Natural killer cell (primary cell): Measurements from ENCODE around the gene DMBX1. TPM values are rescaled to one million over a fixed set of nuclear protein-coding genes. Genes with fewer than 3 reads are reported as not detected.

ENCODE experiments used
- ATAC-seq, 3 donors: fragments of 150-1000 bp in 2 of 3; fragments of 200-7000 bp in 1 of 3; cut with Tn5 transposase; 1 replicate in 1 of 3; 2 replicates in 2 of 3; pipeline ENCODE4 v1.10.0; 2021; ENCODE audit warnings: mild to moderate bottlenecking in 2 of 3, moderate library complexity in 2 of 3
- DNase-seq, 2 donors: peaks; one replicate each; pipeline versions ENCODE4 v3.0.0 to v3.0.0-alpha.2; 2013 to 2021; ENCODE audit warnings: mixed read lengths in 1 of 2
- H3K27ac ChIP-seq: one replicate; pipeline ENCODE4 v1.5.1; 2013; ENCODE audit warnings: mild to moderate bottlenecking, low read length
- H3K27me3 ChIP-seq: one replicate; pipeline ENCODE4 v1.6.1; 2013; ENCODE audit warnings: low read length; ENCODE audit not compliant: control insufficient read depth, insufficient read depth
- H3K36me3 ChIP-seq: one replicate; pipeline ENCODE4 v1.6.1; 2013; ENCODE audit warnings: low read length; ENCODE audit not compliant: control insufficient read depth, insufficient read depth
- H3K4me1 ChIP-seq: one replicate; pipeline ENCODE4 v1.6.1; 2013; ENCODE audit warnings: low read length; ENCODE audit not compliant: control insufficient read depth, insufficient read depth
- H3K4me3 ChIP-seq: one replicate; pipeline ENCODE4 v1.5.1; 2013; ENCODE audit warnings: low read length
- H3K9me3 ChIP-seq: one replicate; pipeline ENCODE4 v1.6.1; 2013; ENCODE audit warnings: low read length; ENCODE audit not compliant: control insufficient read depth, insufficient read depth
- H3K27ac Mint-ChIP-seq, 2 donors: one replicate each; pipeline ENCODE4 v1.8.0; 2022; ENCODE audit warnings: mild to moderate bottlenecking in 2 of 2, mixed read lengths in 2 of 2, moderate library complexity in 1 of 2
- H3K27me3 Mint-ChIP-seq, 2 donors: one replicate each; pipeline ENCODE4 v1.8.0; 2022; ENCODE audit warnings: low read depth in 2 of 2, mixed read lengths in 2 of 2
- H3K36me3 Mint-ChIP-seq: one replicate; pipeline ENCODE4 v1.8.0; 2022; ENCODE audit warnings: mixed read lengths
- H3K4me1 Mint-ChIP-seq, 2 donors: one replicate each; pipeline ENCODE4 v1.8.0; 2022; ENCODE audit warnings: mixed read lengths in 2 of 2
- H3K4me3 Mint-ChIP-seq: one replicate; pipeline ENCODE4 v1.8.0; 2022; ENCODE audit warnings: mild to moderate bottlenecking, moderate library complexity, mixed read lengths
- H3K9me3 Mint-ChIP-seq, 2 donors: one replicate each; pipeline ENCODE4 v1.8.0; 2022; ENCODE audit warnings: mixed read lengths in 2 of 2
- WGBS: methylation state at CpG from one replicate; pipeline ENCODE4 v1.1.7; 2013; ENCODE audit warnings: missing lambda C conversion rate; ENCODE audit not compliant: insufficient coverage; 5-methylcytosine and 5-hydroxymethylcytosine counted together
- intact Hi-C: fragments of 100-400 bp; cut with micrococcal nuclease; formaldehyde crosslinking; loops from one replicate; pipeline ENCODE4 v1.14.2; 2022
- total RNA-seq, 4 donors: library from RNA; stranded (reverse); fragments of 120-200 nt in 1 of 4; gene quantifications; one replicate each; pipeline versions ENCODE4 v1.2.3 to v1.2.4, GENCODE V29; 2013 to 2022
- TF ChIP-seq, protein P1 (sequence below): fragments of 200-600 bp; IDR thresholded peaks from one replicate; pipeline ENCODE4 v1.8.0; 2022; ENCODE audit warnings: antibody characterized with exemption

Gene DMBX1
- total RNA-seq, 3 donors from 2014 or later (not counting 1 experiment from before 2014, with no cell fraction given), result not detected

DNA sequence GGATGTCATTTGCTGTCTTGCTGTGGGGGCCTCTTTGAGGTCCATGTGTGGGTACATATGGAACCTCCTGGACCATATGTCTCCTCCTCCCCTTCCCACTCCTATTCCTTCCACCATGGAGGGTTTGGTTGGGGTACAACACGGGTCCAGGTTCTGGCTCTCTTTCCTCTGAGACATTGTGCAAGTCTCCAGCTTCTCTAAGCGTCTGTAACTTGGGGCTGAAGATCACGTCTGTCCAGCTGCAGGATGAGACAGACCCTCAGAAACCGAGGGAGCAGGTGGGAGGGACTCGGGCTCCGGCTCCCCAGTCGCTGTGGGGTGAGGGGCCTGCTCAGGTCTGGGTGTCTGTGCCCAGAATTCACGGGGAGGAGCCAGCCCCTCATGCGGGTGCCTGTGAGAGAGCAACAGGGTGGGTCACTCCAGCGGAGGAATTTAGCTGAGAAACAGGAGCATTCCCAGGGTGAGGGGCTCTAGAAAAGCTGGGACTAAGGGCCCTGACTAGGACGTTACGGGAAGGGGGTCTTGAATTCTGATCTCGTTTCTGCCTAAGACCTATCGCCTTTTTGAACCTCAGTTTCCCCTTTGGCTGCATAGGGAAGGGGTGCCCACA lies 42.0 kb upstream of the DMBX1 start:
- Mint-ChIP-seq H3K4me1 (peaks cover 10 to 30% of the 10 kb centered on the region in 2 donors), H3K36me3 (no peaks in the 10 kb centered on the region), H3K27me3 (peaks cover 56 to 83% of the 10 kb centered on the region in 2 donors), H3K4me3 (no peak overlapping the region), H3K27ac (no peak overlapping the region), H3K9me3 (no peaks in the 10 kb centered on the region)
- peaks cover 13% of the 10 kb centered on the region for H3K27me3 ChIP-seq
- no peak overlapping the region for H3K27ac ChIP-seq
- H3K4me1 ChIP-seq, result peaks cover 10% of the 10 kb centered on the region
- no peaks in the 10 kb centered on the region for H3K9me3 ChIP-seq
- intact Hi-C loops, result loop anchor here (1.0 kb wide), 2 partner anchors 81 to 278 kb away; no protein-coding TSS in a partner anchor
- TF ChIP-seq, protein P1, sequence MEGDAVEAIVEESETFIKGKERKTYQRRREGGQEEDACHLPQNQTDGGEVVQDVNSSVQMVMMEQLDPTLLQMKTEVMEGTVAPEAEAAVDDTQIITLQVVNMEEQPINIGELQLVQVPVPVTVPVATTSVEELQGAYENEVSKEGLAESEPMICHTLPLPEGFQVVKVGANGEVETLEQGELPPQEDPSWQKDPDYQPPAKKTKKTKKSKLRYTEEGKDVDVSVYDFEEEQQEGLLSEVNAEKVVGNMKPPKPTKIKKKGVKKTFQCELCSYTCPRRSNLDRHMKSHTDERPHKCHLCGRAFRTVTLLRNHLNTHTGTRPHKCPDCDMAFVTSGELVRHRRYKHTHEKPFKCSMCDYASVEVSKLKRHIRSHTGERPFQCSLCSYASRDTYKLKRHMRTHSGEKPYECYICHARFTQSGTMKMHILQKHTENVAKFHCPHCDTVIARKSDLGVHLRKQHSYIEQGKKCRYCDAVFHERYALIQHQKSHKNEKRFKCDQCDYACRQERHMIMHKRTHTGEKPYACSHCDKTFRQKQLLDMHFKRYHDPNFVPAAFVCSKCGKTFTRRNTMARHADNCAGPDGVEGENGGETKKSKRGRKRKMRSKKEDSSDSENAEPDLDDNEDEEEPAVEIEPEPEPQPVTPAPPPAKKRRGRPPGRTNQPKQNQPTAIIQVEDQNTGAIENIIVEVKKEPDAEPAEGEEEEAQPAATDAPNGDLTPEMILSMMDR, result no peak
- no peaks in the 10 kb centered on the region for H3K36me3 ChIP-seq
- 18% methylated on average over 14 of the region's 14 CpGs for WGBS
- no peak overlapping the region for H3K4me3 ChIP-seq
- no peak for DNase-seq
- no peak for ATAC-seq

DNA sequence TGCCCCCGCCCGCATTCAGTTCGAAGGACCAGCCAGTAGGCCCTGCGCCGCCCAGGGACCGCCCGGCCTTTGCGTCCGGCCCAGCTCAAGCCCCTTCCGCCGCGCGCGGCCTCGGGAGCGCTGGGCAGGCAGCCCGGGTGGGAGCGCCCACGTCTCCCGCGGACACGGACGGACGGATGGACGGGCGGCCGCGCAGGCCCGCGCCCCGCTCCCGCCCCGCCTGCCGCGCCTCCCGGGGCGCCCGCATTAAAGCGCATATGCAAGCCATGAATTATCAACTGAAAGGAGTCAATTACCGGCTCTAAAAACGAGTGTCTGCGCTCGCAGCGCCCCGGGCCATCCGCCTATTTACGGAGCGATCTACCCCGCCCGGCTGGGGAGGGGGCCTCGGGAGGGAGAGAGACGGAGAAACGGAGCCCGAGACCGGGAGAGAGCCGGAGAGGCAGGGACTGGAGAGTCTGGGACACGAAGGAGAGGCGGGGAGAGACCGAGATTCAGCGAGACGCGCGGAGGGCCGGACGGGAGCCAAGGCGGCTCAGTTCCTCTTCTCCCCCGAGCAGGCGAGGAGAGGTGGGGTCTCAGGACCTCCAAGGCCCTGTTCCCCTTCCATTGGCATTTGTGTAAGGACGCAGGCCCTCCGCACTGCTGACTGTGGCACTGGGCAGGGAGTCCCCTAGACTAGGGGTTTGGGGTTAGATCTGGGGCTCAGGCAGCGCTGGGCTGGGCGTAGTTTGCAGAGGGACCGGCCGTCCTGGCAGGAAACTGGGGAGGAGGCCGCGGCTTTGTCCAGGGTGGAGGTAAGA lies 41.3 kb upstream of the DMBX1 start:
- H3K4me1 Mint-ChIP-seq, result peaks cover 6 to 23% of the 10 kb centered on the region in 2 donors
- Histone ChIP-seq H3K4me1 (peaks cover 5% of the 10 kb centered on the region), H3K36me3 (no peaks in the 10 kb centered on the region), H3K27ac (no peak overlapping the region), H3K27me3 (peaks cover 13% of the 10 kb centered on the region), H3K4me3 (no peak overlapping the region), H3K9me3 (no peaks in the 10 kb centered on the region)
- H3K36me3 Mint-ChIP-seq, result no peaks in the 10 kb centered on the region
- TF ChIP-seq, protein P1, result no peak
- H3K4me3 Mint-ChIP-seq, result no peak overlapping the region
- no peak for ATAC-seq
- no peak for DNase-seq
- intact Hi-C loops, result no loop called here
- 4% methylated on average over 76 of the region's 76 CpGs for whole genome bisulfite sequencing
- no peak overlapping the region for H3K27ac Mint-ChIP-seq
- peaks cover 61 to 87% of the 10 kb centered on the region in 2 donors for H3K27me3 Mint-ChIP-seq
- H3K9me3 Mint-ChIP-seq, result no peaks in the 10 kb centered on the region

DNA sequence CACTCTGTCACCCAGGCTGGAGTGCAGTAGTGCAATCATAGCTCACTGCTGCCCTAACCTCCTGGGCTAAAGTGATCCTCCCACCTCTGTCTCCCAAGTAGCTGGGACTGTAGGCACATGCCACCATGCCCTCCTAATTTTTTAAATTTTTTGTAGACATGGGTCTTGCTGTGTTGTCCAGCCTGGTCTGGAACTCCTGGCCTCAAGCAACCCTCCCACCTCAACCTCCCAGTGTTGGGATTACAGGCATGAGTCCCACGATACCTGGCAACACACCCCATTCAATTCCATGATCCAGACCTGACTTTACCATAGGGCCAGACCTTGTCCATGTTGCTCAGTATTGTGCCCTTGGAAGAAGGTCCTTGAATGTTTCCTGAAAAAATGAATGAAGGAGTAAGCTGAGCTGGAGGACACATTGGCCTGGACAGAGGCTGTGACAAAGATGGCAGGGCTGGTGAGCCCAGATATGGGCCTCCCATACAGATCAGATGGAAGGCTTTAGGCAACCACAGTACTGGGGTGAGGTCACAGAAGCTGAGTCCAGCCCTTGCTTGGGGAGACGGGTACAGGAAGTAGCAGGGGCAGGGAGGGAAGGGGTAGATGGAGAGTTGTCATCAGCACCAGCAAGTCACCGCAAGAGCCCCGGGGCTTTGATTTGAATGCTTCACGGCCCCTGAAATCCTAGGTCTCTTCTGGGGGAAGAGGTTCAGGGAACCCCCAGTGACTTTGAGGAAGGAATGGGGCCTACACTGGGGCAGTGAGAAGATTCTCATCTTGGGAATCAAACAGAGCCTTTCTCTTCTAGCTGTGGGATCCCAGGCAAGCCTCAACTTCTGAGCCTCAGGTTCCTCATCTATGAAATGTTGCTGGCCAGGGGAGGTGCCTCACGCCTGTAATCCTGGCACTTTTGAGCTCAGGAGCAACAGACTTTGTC lies 40.1 kb upstream of the DMBX1 start:
- DNase-seq (no peak), ATAC-seq (peak in 1 of 3 donors; percentile 26)
- Mint-ChIP-seq H3K27ac (no peak overlapping the region), H3K4me3 (no peak overlapping the region), H3K9me3 (no peaks in the 10 kb centered on the region), H3K4me1 (peaks cover 6 to 20% of the 10 kb centered on the region in 2 donors), H3K36me3 (no peaks in the 10 kb centered on the region), H3K27me3 (peaks cover 62 to 83% of the 10 kb centered on the region in 2 donors)
- H3K4me3 ChIP-seq, result no peak overlapping the region
- peaks cover 5% of the 10 kb centered on the region for H3K4me1 ChIP-seq
- WGBS, result 60% methylated on average over 6 of the region's 6 CpGs
- TF ChIP-seq, protein P1, result no peak
- no peaks in the 10 kb centered on the region for H3K9me3 ChIP-seq
- H3K27ac ChIP-seq, result no peak overlapping the region
- intact Hi-C loops, result no loop called here
- peaks cover 13% of the 10 kb centered on the region for H3K27me3 ChIP-seq
- H3K36me3 ChIP-seq, result no peaks in the 10 kb centered on the region
